Keratinocyte (primary cell): Measurements from ENCODE around the gene KCNH8. TPM values are rescaled to one million over a fixed set of nuclear protein-coding genes. Genes with fewer than 3 reads are reported as not detected.

ENCODE experiments used
- DNase-seq: peaks from one replicate; pipeline ENCODE4 v3.0.0-alpha.2; 2011; ENCODE audit warnings: low read depth, missing footprints, low spot score
- FAIRE-seq: peaks from 2 replicates; lab custom pipeline; 2011; peaks lifted over from hg19 to GRCh38; lab: Jason Lieb, UNC
- H2AFZ ChIP-seq: 2 replicates; pipeline ENCODE4 v1.6.0; 2012; ENCODE audit warnings: low read length, control low read depth, inconsistent platforms; ENCODE audit not compliant: control insufficient read depth
- H3K27ac ChIP-seq: 2 replicates; pipeline ENCODE4 v1.5.1; 2011; ENCODE audit warnings: low read length; ENCODE audit not compliant: control insufficient read depth, insufficient read depth
- H3K27me3 ChIP-seq: 3 replicates; pipeline ENCODE4 v1.6.0; 2011; ENCODE audit warnings: low read length; ENCODE audit not compliant: control insufficient read depth, insufficient read depth; ENCODE audit errors: extremely low read depth
- H3K36me3 ChIP-seq, 2 experiments: 2 replicates in 1 of 2; 3 replicates in 1 of 2; pipeline ENCODE4 v1.5.1; 2011; ENCODE audit warnings: low read length in 2 of 2, mild to moderate bottlenecking in 1 of 2; ENCODE audit not compliant: control insufficient read depth in 2 of 2, insufficient read depth in 2 of 2; ENCODE audit errors: extremely low read depth in 1 of 2
- H3K4me1 ChIP-seq: 3 replicates; pipeline ENCODE4 v1.5.1; 2011; ENCODE audit warnings: low read length; ENCODE audit not compliant: control insufficient read depth, insufficient read depth; ENCODE audit errors: extremely low read depth
- H3K4me2 ChIP-seq: 3 replicates; pipeline ENCODE4 v1.6.0; 2011; ENCODE audit warnings: low read depth, low read length; ENCODE audit not compliant: control insufficient read depth, insufficient read depth; ENCODE audit errors: extremely low read depth
- H3K4me3 ChIP-seq, 3 experiments: fragments of 200-600 bp in 1 of 3; sonication (generic) in 1 of 3; 2 replicates in 2 of 3; 3 replicates in 1 of 3; pipeline ENCODE4 v1.5.1; 2011 to 2016; ENCODE audit warnings: low read length in 3 of 3, mild to moderate bottlenecking in 3 of 3, control low read depth in 2 of 3, inconsistent platforms in 1 of 3, low read depth in 1 of 3, mixed read lengths in 1 of 3, mixed run types in 1 of 3, moderate library complexity in 1 of 3; ENCODE audit not compliant: control insufficient read depth in 2 of 3, insufficient read depth in 2 of 3; ENCODE audit errors: extremely low read depth in 1 of 3
- H3K79me2 ChIP-seq: 2 replicates; pipeline ENCODE4 v1.6.0; 2012; ENCODE audit warnings: low read length; ENCODE audit not compliant: control insufficient read depth, insufficient read depth
- H3K9ac ChIP-seq: 3 replicates; pipeline ENCODE4 v1.6.0; 2011; ENCODE audit warnings: low read length; ENCODE audit not compliant: control insufficient read depth, insufficient read depth; ENCODE audit errors: extremely low read depth
- H3K9me1 ChIP-seq: 3 replicates; pipeline ENCODE4 v1.6.0; 2011; ENCODE audit warnings: low read length; ENCODE audit not compliant: control insufficient read depth, insufficient read depth; ENCODE audit errors: extremely low read depth
- H3K9me3 ChIP-seq: 2 replicates; pipeline ENCODE4 v1.5.1; 2012; ENCODE audit warnings: low read depth, low read length; ENCODE audit not compliant: control insufficient read depth
- H4K20me1 ChIP-seq: 3 replicates; pipeline ENCODE4 v1.6.0; 2011; ENCODE audit warnings: low read length; ENCODE audit not compliant: control insufficient read depth, insufficient read depth; ENCODE audit errors: extremely low read depth
- EZH2 ChIP-seq: IDR thresholded peaks from one replicate; pipeline ENCODE4 v1.6.1; 2012; ENCODE audit warnings: inconsistent platforms, mild to moderate bottlenecking, low read length, moderate library complexity
- dilution Hi-C: fragments of 300-500 bp; cut with MboI; formaldehyde crosslinking; loops from one replicate; pipeline ENCODE4 v1.7.0; 2020; ENCODE audit warnings: low sequenced_read_pairs; ENCODE audit not compliant: extremely low pct_ligation_motif_present
- polyA plus RNA-seq, 5 experiments: library from polyadenylated mRNA; depleted of rRNA in 3 of 5; stranded (reverse) in 3 of 5; stranded (forward) in 1 of 5; unstranded in 1 of 5; fragments of >200 nt; gene quantifications; 1 replicate in 1 of 5; 2 replicates in 3 of 5; 3 replicates in 1 of 5; pipeline versions ENCODE4 v1.2.1 to v1.2.3, GENCODE V29; 2011 to 2012; ENCODE audit warnings: missing spikeins in 2 of 5, low read depth in 1 of 5, low replicate concordance in 1 of 5
- TF ChIP-seq, protein P1 (sequence below), 3 experiments: IDR thresholded peaks in 1 of 3; conservative IDR thresholded peaks in 1 of 3; optimal IDR thresholded peaks in 1 of 3; 2 replicates in 2 of 3; 3 replicates in 1 of 3; pipeline versions ENCODE3 to v1.5.1; 2011; ENCODE audit warnings: low read length in 3 of 3, mild to moderate bottlenecking in 3 of 3, moderate library complexity in 2 of 3, control low read depth in 1 of 3, inconsistent platforms in 1 of 3; ENCODE audit not compliant: insufficient read depth in 2 of 3; ENCODE audit errors: extremely low read depth in 1 of 3

The KCNH8 gene
- polyA plus RNA-seq, 1 donor (not counting 4 experiments of a cell fraction or from before 2014, with no cell fraction given): not detected

DNA sequence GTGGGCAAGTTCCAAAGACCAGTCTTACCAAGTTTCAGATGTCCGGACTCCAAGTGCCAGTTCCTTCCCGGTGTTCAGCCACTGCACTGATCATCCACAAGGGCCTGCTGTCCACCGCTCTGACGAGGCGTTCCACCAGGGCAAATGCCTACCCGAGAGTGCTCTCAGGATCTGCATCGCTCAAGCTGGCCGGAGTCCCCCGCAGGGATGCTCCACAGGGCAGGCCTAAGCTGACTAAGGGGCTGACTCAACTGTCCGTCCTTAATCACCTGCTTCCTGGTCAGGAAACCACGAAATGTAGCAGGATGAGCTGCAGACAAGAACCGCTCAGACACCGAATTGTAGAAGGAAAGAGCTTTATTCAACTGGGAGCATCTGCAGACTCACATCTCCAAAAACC, 341.6 kb downstream of the KCNH8 start:
- Histone ChIP-seq H3K9me3 (no peaks in the 10 kb centered on the region), H3K36me3 (no peaks in the 10 kb centered on the region), H3K79me2 (no peaks in the 10 kb centered on the region), H3K4me3 (no peak overlapping the region), H3K9me1 (no peaks in the 10 kb centered on the region), H3K27ac (no peak overlapping the region), H3K4me2 (no peak overlapping the region), H3K27me3 (no peaks in the 10 kb centered on the region), H4K20me1 (no peaks in the 10 kb centered on the region), H3K9ac (no peak overlapping the region), H2AFZ (no peak overlapping the region), H3K4me1 (no peaks in the 10 kb centered on the region)
- FAIRE-seq: no peak
- DNase-seq: no peak
- TF ChIP-seq, protein P1, sequence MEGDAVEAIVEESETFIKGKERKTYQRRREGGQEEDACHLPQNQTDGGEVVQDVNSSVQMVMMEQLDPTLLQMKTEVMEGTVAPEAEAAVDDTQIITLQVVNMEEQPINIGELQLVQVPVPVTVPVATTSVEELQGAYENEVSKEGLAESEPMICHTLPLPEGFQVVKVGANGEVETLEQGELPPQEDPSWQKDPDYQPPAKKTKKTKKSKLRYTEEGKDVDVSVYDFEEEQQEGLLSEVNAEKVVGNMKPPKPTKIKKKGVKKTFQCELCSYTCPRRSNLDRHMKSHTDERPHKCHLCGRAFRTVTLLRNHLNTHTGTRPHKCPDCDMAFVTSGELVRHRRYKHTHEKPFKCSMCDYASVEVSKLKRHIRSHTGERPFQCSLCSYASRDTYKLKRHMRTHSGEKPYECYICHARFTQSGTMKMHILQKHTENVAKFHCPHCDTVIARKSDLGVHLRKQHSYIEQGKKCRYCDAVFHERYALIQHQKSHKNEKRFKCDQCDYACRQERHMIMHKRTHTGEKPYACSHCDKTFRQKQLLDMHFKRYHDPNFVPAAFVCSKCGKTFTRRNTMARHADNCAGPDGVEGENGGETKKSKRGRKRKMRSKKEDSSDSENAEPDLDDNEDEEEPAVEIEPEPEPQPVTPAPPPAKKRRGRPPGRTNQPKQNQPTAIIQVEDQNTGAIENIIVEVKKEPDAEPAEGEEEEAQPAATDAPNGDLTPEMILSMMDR (optimal IDR thresholded peaks at IDR 0.05 in 1 of 3, IDR thresholded peaks at IDR 0.05 in 1 of 3, conservative IDR thresholded peaks at IDR 0.05 in 1 of 3; ENCODE audit: extremely low read depth in 1 of 3, insufficient read depth in 2 of 3, low read length in 3 of 3): no peak
- no peak for TF ChIP-seq EZH2
- dilution Hi-C loops: no loop called here

DNA sequence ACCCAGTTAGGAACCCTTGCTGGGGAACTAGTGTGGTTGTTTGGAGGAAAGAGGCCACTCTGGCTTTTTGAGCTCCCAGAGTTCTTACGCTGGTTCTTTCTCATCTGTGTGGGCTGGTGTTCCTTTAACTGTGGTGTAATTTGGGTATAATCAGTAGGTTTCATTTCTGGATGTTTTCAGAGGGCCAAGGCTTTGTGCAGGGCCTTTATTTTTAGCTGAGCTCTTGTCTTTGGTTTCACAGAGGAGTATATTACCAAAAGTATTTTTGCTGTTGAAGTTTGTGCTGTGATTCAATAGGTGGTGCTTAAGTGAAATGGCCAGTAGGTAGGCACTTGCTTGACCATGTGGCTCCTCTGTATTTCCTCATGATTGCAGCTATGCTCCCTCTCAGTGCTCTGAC, 357.9 kb downstream of the KCNH8 start:
- Histone ChIP-seq H3K27me3 (no peaks in the 10 kb centered on the region), H3K9ac (no peak overlapping the region), H3K36me3 (no peaks in the 10 kb centered on the region), H2AFZ (no peak overlapping the region), H3K9me3 (no peaks in the 10 kb centered on the region), H3K9me1 (no peaks in the 10 kb centered on the region), H3K79me2 (no peaks in the 10 kb centered on the region), H3K4me3 (no peak overlapping the region), H3K4me1 (no peaks in the 10 kb centered on the region), H4K20me1 (no peaks in the 10 kb centered on the region), H3K27ac (no peak overlapping the region), H3K4me2 (no peak overlapping the region)
- DNase-seq (no peak), FAIRE-seq (no peak)
- no peak for TF ChIP-seq EZH2
- TF ChIP-seq, protein P1 (optimal IDR thresholded peaks at IDR 0.05 in 1 of 3, IDR thresholded peaks at IDR 0.05 in 1 of 3, conservative IDR thresholded peaks at IDR 0.05 in 1 of 3; ENCODE audit: extremely low read depth in 1 of 3, insufficient read depth in 2 of 3, low read length in 3 of 3): no peak
- dilution Hi-C loops: no loop called here
